ENCODE results near the gene IL17RB. TPM values are rescaled to one million over a fixed set of nuclear protein-coding genes. Genes with fewer than 3 reads are reported as not detected.
A peak's percentile ranks its signal among the peaks of the same experiment; 100 is the strongest.

IL17RB gene
- total and polyA plus RNA-seq, 2 of the 4 experiments (the other 2 are of a cell fraction), result under 0.01 TPM; not detected in 1

GRCh38 chr3:53821631-53822121 lies 24.7 kb upstream of the IL17RB start:
- POLR2A ChIA-PET (ENCODE audit: unreplicated experiment), result no interaction called here
- dilution Hi-C loops (cut with HindIII; ENCODE audit: low sequenced_read_pairs, unreplicated experiment), result no loop called here
- no peaks in the 10 kb centered on the region for H4K20me1 ChIP-seq (ENCODE audit: insufficient read depth, low read length)

More at GRCh38 chr3:53821631-53822121, 24.7 kb upstream of the IL17RB start:
- in situ Hi-C loops (cut with MboI; ENCODE audit: low sequenced_read_pairs) (no loop called here), intact Hi-C loops (cut with micrococcal nuclease) (no loop called here)
- ATAC-seq (ENCODE audit: low read depth), result no peak
- no peak overlapping the region for H2BK120ac ChIP-seq (ENCODE audit: low read depth, low read length)
- no peak overlapping the region for H3K18ac ChIP-seq (ENCODE audit: low read depth, low read length)
- no peaks in the 10 kb centered on the region for H3K79me1 ChIP-seq (ENCODE audit: low read depth in 1 of 2, low read length in 2 of 2)
- no TSS peak for BruUV-seq (replicated peaks)
- no peak overlapping the region for H3K4me2 ChIP-seq (ENCODE audit: low read depth, low read length)
- H2BK5ac ChIP-seq (ENCODE audit: low read depth, low read length, poor library complexity, severe bottlenecking), result no peak overlapping the region
- no peak overlapping the region for H3K56ac ChIP-seq (ENCODE audit: extremely low read depth, insufficient read depth, low read length)
- H3K9ac ChIP-seq (ENCODE audit: low read depth, low read length), result no peak overlapping the region
- H3K23ac ChIP-seq (ENCODE audit: low read depth, low read length), result no peak overlapping the region
- H2AK5ac ChIP-seq (ENCODE audit: low read depth, low read length), result no peak overlapping the region
- H2BK15ac ChIP-seq (ENCODE audit: low read depth, low read length), result no peak overlapping the region
- no CpG with 5 or more reads among the region's 5 CpGs for WGBS, 2 experiments (ENCODE audit: extremely low coverage in 2 of 2, insufficient read length in 1 of 2)
- no peak overlapping the region for H4K8ac ChIP-seq (ENCODE audit: low read depth in 2 of 2, low read length in 2 of 2)
- no peaks in the 10 kb centered on the region for H3K36me3 ChIP-seq (ENCODE audit: control insufficient read depth, insufficient read depth, low read length)
- H4K91ac ChIP-seq (ENCODE audit: insufficient read depth, low read depth, low read length), result no peak overlapping the region
- peak; percentile 22 for DNase-seq
- H3K9me3 ChIP-seq (ENCODE audit: control insufficient read depth, insufficient read depth, low read length), result no peaks in the 10 kb centered on the region
- no peak overlapping the region for H3K4ac ChIP-seq (ENCODE audit: low read depth, low read length)
- no peak overlapping the region for H3K27ac ChIP-seq (ENCODE audit: insufficient read depth, low read length)
- H2AFZ ChIP-seq (replicated peaks; ENCODE audit: low read length, poor library complexity), result peak overlapping the region; percentile 39
- no peak overlapping the region for H3K4me3 ChIP-seq (ENCODE audit: insufficient read depth, low read depth, low read length)
- H3K27me3 ChIP-seq (ENCODE audit: control insufficient read depth, insufficient read depth, low read length), result peaks cover 2% of the 10 kb centered on the region; the same call in 1 of the 2 replicates
- no peak for TF ChIP-seq ELK1 (IDR thresholded peaks at IDR 0.05; ENCODE audit: borderline replicate concordance, low read depth, low read length)
- TF ChIP-seq, protein P1, sequence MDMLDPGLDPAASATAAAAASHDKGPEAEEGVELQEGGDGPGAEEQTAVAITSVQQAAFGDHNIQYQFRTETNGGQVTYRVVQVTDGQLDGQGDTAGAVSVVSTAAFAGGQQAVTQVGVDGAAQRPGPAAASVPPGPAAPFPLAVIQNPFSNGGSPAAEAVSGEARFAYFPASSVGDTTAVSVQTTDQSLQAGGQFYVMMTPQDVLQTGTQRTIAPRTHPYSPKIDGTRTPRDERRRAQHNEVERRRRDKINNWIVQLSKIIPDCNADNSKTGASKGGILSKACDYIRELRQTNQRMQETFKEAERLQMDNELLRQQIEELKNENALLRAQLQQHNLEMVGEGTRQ (IDR thresholded peaks at IDR 0.05; ENCODE audit: low read depth, low read length), result no peak
- TF ChIP-seq RFX5 (IDR thresholded peaks at IDR 0.05; ENCODE audit: low read depth, low read length), result no peak
- no peak for TF ChIP-seq RAD21 (IDR thresholded peaks at IDR 0.05; ENCODE audit: low read length)
- no peak for TF ChIP-seq BHLHE40 (IDR thresholded peaks at IDR 0.05; ENCODE audit: low read depth, low read length)
- TF ChIP-seq SMC3 (IDR thresholded peaks at IDR 0.05; ENCODE audit: low read depth, low read length), result no peak
- no peak for TF ChIP-seq MXI1 (IDR thresholded peaks at IDR 0.05; ENCODE audit: borderline replicate concordance, low read depth, low read length)
- no peak for TF ChIP-seq NFE2L2 (IDR thresholded peaks at IDR 0.05; ENCODE audit: low read depth, low read length)
- TF ChIP-seq MAFK (IDR thresholded peaks at IDR 0.05; ENCODE audit: low read depth, low read length), result no peak
- no peaks in the 10 kb centered on the region for H3K4me1 ChIP-seq (ENCODE audit: control insufficient read depth, insufficient read depth, low read length)
- no peak overlapping the region for H4K5ac ChIP-seq (ENCODE audit: low read depth, low read length)
- H2AK9ac ChIP-seq (replicated peaks; ENCODE audit: low read depth, low read length, poor library complexity), result no peak overlapping the region
- H3K9me1 ChIP-seq (ENCODE audit: insufficient read depth, low read length), result no peaks in the 10 kb centered on the region
- H3K14ac ChIP-seq (replicated peaks; ENCODE audit: low read depth, low read length), result no peak overlapping the region
- no peak overlapping the region for H2BK20ac ChIP-seq (ENCODE audit: low read depth, low read length)
- CTCF ChIA-PET, result no interaction called here

Data from IMR-90 (cell line).